SH-SY5Y (cell line): ENCODE data around the gene FNIP1.

Experiments used
- GATA2 ChIP-seq: IDR thresholded peaks from 2 replicates; pipeline ENCODE4 v1.6.1; 2011; ENCODE audit warnings: mild to moderate bottlenecking, low read depth, low read length
- GATA3 ChIP-seq: IDR thresholded peaks from 2 replicates; pipeline ENCODE4 v1.6.1; 2011; ENCODE audit warnings: low read depth, mild to moderate bottlenecking, low read length, moderate library complexity

GRCh38 chr5:131630963-131631350 lies 165.9 kb downstream of the FNIP1 start:
- TF ChIP-seq GATA3 (no peak), GATA2 (no peak)
